PFSK-1 (cell line): ENCODE measurements around the gene LEMD2.

ENCODE experiments used
- POLR2AphosphoS5 ChIP-seq: IDR thresholded peaks from 2 replicates; pipeline ENCODE4 v1.6.1; 2012; ENCODE audit warnings: low read depth, mild to moderate bottlenecking, control low read depth, low read length, moderate library complexity
- REST ChIP-seq, 2 experiments: IDR thresholded peaks; 2 replicates each; pipeline versions ENCODE4 v1.6.1 to v1.8.0; 2011 to 2012; ENCODE audit warnings: low read depth in 2 of 2, low read length in 2 of 2, control low read depth in 1 of 2, inconsistent platforms in 1 of 2, mild to moderate bottlenecking in 1 of 2, moderate library complexity in 1 of 2; ENCODE audit not compliant: insufficient read depth in 1 of 2
- SIN3A ChIP-seq: IDR thresholded peaks from 2 replicates; pipeline ENCODE4 v1.6.1; 2012; ENCODE audit warnings: mild to moderate bottlenecking, low read length, moderate library complexity, borderline replicate concordance; ENCODE audit not compliant: insufficient read depth
- TAF1 ChIP-seq: IDR thresholded peaks from 2 replicates; pipeline ENCODE4 v1.6.1; 2012; ENCODE audit warnings: low read length, control low read depth, borderline replicate concordance; ENCODE audit not compliant: insufficient read depth

- TF ChIP-seq REST (IDR thresholded peaks at IDR 0.05; ENCODE audit: insufficient read depth in 1 of 2, low read depth in 2 of 2, low read length in 2 of 2) (no peak), SIN3A (no peak), TAF1 (no peak), POLR2AphosphoS5 (no peak)
Measured at GRCh38 chr6:33784787-33785186, 4.1 kb downstream of the LEMD2 start.
